Left ventricle myocardium superior (tissue), 1 donor: ENCODE results near the gene HSPA14. TPM values are rescaled to one million over a fixed set of nuclear protein-coding genes. Genes with fewer than 3 reads are reported as not detected.
"Not testable (repeated sequence)": the region's sequence is repeated elsewhere in the genome, so short reads cannot be mapped to it uniquely, and the experiment has no call there.

Source experiments
- ATAC-seq: fragments of 200-7000 bp; cut with Tn5 transposase; one replicate; pipeline ENCODE4 v1.9.1; 2020; ENCODE audit warnings: mild to moderate bottlenecking, moderate library complexity
- DNase-seq: peaks from one replicate; pipeline ENCODE4 v3.0.0-alpha.2; 2020
- intact Hi-C: fragments of 100-400 bp; cut with micrococcal nuclease; formaldehyde crosslinking; loops from one replicate; pipeline ENCODE4 v1.11.0; 2022
- long read RNA-seq: library from polyadenylated mRNA; unstranded; transcript quantifications from one replicate; pipeline ENCODE4 v2.0.0, GENCODE V29; 2021
- total RNA-seq: library from RNA; stranded (reverse); fragmentation: NEBNext Ultra II Directional; extraction: Animal tissue kit (Norgen Biotek cat#: 25700); gene quantifications from one replicate; pipeline ENCODE4 v1.2.1, GENCODE V29; 2021
- donor health status: DM: no; HTN: yes; CAD: no; lungs with severe emphysema.

The HSPA14 gene
- total RNA-seq = 8.8 TPM
- long read RNA-seq, transcript HSPA14-201 (14 exons, 1,904 nt) = major isoform, 18 of 23 reads
- long read RNA-seq, partial matches to known transcripts = 5 of 23 reads
- long read RNA-seq, other reads (novel, unspliced or antisense) = 0 of 23 reads

- DNase-seq = peak; percentile 100
- peak; percentile 98 for ATAC-seq
- intact Hi-C loops = no loop called here
Measured at GRCh38 chr10:14837757-14838581, at the start of gene HSPA14, which contains the start of the genes CDNF and MSANTD7. Gene HSPA14 (plus strand): TSS chr10:14838306. CDS start chr10:14838403, 97 bp downstream. Gene CDNF (minus strand): TSS chr10:14838037. CDS start chr10:14837946, 91 bp downstream. Gene MSANTD7 (plus strand): TSS chr10:14838306. CDS start chr10:14842285, 3,979 bp downstream.

GRCh38 chr10:14798636-14799035, 39.5 kb upstream of the HSPA14 start:
- no peak for ATAC-seq
- no peak for DNase-seq
- intact Hi-C loops = no loop called here

- ATAC-seq = no peak
- DNase-seq = no peak
- intact Hi-C loops = no loop called here
Measured at GRCh38 chr10:14800397-14800796, 37.7 kb upstream of the HSPA14 start.

GRCh38 chr10:14801723-14802122, 36.4 kb upstream of the HSPA14 start:
- ATAC-seq (no peak), DNase-seq (no peak)
- intact Hi-C loops = no loop called here

GRCh38 chr10:14803827-14804226, 34.3 kb upstream of the HSPA14 start:
- DNase-seq (no peak), ATAC-seq (no peak)
- intact Hi-C loops = no loop called here

GRCh38 chr10:14806318-14806717, 31.8 kb upstream of the HSPA14 start:
- DNase-seq (no peak), ATAC-seq (no peak)
- intact Hi-C loops = no loop called here

- ATAC-seq (no peak), DNase-seq (no peak)
- intact Hi-C loops = no loop called here
Measured at GRCh38 chr10:14810969-14811953, 26.8 kb upstream of the HSPA14 start.

- no peak for DNase-seq
Measured at GRCh38 chr10:14812271-14812670, 25.8 kb upstream of the HSPA14 start.

GRCh38 chr10:14815681-14816080, 22.4 kb upstream of the HSPA14 start:
- DNase-seq = no peak
- ATAC-seq = no peak
- intact Hi-C loops = no loop called here

More at GRCh38 chr10:14812271-14812670, 25.8 kb upstream of the HSPA14 start:
- intact Hi-C loops = no loop called here
- no peak for ATAC-seq

GRCh38 chr10:14816717-14817116, 21.4 kb upstream of the HSPA14 start:
- intact Hi-C loops, DNase-seq, ATAC-seq: not testable (repeated sequence)

GRCh38 chr10:14820010-14820774, 17.9 kb upstream of the HSPA14 start:
- DNase-seq (no peak), ATAC-seq (no peak)
- intact Hi-C loops = loop anchor here (10.0 kb wide), 1 partner anchor 325 kb away; no protein-coding TSS in a partner anchor

- ATAC-seq = no peak
- DNase-seq = no peak
Measured at GRCh38 chr10:14820775-14821154, 17.3 kb upstream of the HSPA14 start.

GRCh38 chr10:14821635-14822375, 16.3 kb upstream of the HSPA14 start:
- ATAC-seq = no peak
- intact Hi-C loops = loop anchor here (10.0 kb wide), 1 partner anchor 327 kb away; no protein-coding TSS in a partner anchor
- DNase-seq = no peak

More at GRCh38 chr10:14820775-14821154, 17.3 kb upstream of the HSPA14 start:
- intact Hi-C loops = loop anchor here (10.0 kb wide), 1 partner anchor 326 kb away; no protein-coding TSS in a partner anchor

GRCh38 chr10:14822879-14823755, 15.0 kb upstream of the HSPA14 start:
- DNase-seq (no peak), ATAC-seq (peak; percentile 38)
- intact Hi-C loops = loop anchor here (10.0 kb wide), 1 partner anchor 328 kb away; no protein-coding TSS in a partner anchor

- no peak for ATAC-seq
- no peak for DNase-seq
- intact Hi-C loops = loop anchor here (10.0 kb wide), 1 partner anchor 329 kb away; no protein-coding TSS in a partner anchor
Measured at GRCh38 chr10:14823966-14824365, 14.1 kb upstream of the HSPA14 start.

GRCh38 chr10:14826076-14826829, 11.9 kb upstream of the HSPA14 start:
- intact Hi-C loops = loop anchor here (10.0 kb wide), 1 partner anchor 331 kb away; no protein-coding TSS in a partner anchor
- DNase-seq = no peak
- ATAC-seq = no peak
